ENCODE data around the gene TMED10. TPM values are rescaled to one million over a fixed set of nuclear protein-coding genes. Genes with fewer than 3 reads are reported as not detected.
A peak's percentile ranks its signal among the peaks of the same experiment; 100 is the strongest.

The TMED10 gene
- total and polyA plus RNA-seq, 2 of the 13 experiments (the other 11 are each of a cell fraction or from before 2014, with no cell fraction given): 311 to 377 TPM

DNA sequence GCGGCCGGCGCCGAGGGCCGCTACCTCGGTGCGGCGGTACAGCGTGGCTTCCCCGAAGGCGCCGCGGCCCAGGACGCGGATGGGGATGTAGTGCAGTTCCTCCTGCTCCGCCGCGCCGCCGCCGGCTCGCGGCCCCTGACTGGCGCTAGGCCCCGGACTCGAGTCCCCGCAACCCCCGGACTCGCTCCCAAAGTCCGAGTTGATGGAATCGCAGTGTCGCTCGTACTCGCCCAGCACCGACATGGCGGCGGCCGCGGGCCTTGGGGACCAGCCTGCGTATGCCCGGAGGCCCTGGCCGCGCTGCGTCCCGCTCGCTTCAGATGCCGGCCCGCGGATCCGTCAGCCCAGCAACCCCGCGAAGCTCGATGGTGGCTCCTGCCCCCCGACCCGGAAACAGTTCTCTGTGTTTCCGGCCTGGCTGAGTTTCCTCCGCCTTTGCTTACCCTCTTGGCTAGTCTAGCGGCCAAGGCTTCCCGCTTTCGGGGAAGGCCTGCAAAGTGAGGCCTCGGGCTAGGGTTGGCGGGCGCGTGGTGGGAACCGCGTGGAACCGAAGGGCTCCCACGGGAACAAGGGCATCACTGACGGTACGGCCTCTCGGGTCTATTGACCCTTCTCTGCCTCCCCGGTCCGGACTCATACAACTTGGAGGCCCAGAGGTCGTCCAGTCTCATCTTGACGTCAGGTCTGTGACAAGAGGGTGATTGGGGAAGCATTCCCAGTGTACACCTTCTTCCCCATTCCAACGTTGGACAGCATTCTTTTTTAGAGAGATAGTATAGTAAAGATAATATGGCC lies 49.5 kb downstream of the TMED10 start, which contains the start of gene NEK9 (continued):
- TF ChIP-seq, protein P1, sequence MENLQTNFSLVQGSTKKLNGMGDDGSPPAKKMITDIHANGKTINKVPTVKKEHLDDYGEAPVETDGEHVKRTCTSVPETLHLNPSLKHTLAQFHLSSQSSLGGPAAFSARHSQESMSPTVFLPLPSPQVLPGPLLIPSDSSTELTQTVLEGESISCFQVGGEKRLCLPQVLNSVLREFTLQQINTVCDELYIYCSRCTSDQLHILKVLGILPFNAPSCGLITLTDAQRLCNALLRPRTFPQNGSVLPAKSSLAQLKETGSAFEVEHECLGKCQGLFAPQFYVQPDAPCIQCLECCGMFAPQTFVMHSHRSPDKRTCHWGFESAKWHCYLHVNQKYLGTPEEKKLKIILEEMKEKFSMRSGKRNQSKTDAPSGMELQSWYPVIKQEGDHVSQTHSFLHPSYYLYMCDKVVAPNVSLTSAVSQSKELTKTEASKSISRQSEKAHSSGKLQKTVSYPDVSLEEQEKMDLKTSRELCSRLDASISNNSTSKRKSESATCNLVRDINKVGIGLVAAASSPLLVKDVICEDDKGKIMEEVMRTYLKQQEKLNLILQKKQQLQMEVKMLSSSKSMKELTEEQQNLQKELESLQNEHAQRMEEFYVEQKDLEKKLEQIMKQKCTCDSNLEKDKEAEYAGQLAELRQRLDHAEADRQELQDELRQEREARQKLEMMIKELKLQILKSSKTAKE (CRISPR knock-in tag; IDR thresholded peaks at IDR 0.05; ENCODE audit: borderline replicate concordance): peak; percentile 44; the same call in 1 of the 2 replicates
- TF ChIP-seq ZNF709 (CRISPR knock-in tag; IDR thresholded peaks at IDR 0.05) (peak; percentile 79; the same call in 1 of the 2 replicates), TCF7L2 (IDR thresholded peaks at IDR 0.05; ENCODE audit: low read depth, low read length) (no peak), GLMP (CRISPR knock-in tag; IDR thresholded peaks at IDR 0.05; ENCODE audit: borderline replicate concordance) (no peak), CREB1 (IDR thresholded peaks at IDR 0.05) (peak; percentile 34; the same call in 1 of the 2 replicates), CREB1 (CRISPR knock-in tag; IDR thresholded peaks at IDR 0.05) (peak; percentile 70), GPN1 (CRISPR knock-in tag; IDR thresholded peaks at IDR 0.05; ENCODE audit: borderline replicate concordance) (peak; percentile 73; the same call in 1 of the 2 replicates), ZNF431 (CRISPR knock-in tag; IDR thresholded peaks at IDR 0.05; ENCODE audit: borderline replicate concordance, low read depth) (peak; percentile 96; the same call in 1 of the 2 replicates), FOXO4 (CRISPR knock-in tag; conservative IDR thresholded peaks at IDR 0.05) (0 out of 2 replicates have a peak, but pooled peaks have one; percentile 78), ZNF703 (CRISPR knock-in tag; IDR thresholded peaks at IDR 0.05; ENCODE audit: borderline replicate concordance) (no peak; the same call in 1 of the 2 replicates), TBX2 (CRISPR knock-in tag; IDR thresholded peaks at IDR 0.05; ENCODE audit: borderline replicate concordance) (peak; percentile 86), CEBPG (CRISPR knock-in tag; IDR thresholded peaks at IDR 0.05) (0 out of 2 replicates have a peak, but pooled peaks have one; percentile 23), HOXA9 (CRISPR knock-in tag; IDR thresholded peaks at IDR 0.05; ENCODE audit: borderline replicate concordance) (no peak), ZNF839 (CRISPR knock-in tag; IDR thresholded peaks at IDR 0.05; ENCODE audit: borderline replicate concordance) (peak; percentile 91; the same call in 1 of the 2 replicates), SP2 (CRISPR knock-in tag; IDR thresholded peaks at IDR 0.05) (peak; percentile 66), ZNF30 (CRISPR knock-in tag; IDR thresholded peaks at IDR 0.05) (no peak), KLF16 (CRISPR knock-in tag; IDR thresholded peaks at IDR 0.05) (peak; percentile 78 to 89; a peak in 3 of 4 replicates)
- TF ChIP-seq, protein P2, sequence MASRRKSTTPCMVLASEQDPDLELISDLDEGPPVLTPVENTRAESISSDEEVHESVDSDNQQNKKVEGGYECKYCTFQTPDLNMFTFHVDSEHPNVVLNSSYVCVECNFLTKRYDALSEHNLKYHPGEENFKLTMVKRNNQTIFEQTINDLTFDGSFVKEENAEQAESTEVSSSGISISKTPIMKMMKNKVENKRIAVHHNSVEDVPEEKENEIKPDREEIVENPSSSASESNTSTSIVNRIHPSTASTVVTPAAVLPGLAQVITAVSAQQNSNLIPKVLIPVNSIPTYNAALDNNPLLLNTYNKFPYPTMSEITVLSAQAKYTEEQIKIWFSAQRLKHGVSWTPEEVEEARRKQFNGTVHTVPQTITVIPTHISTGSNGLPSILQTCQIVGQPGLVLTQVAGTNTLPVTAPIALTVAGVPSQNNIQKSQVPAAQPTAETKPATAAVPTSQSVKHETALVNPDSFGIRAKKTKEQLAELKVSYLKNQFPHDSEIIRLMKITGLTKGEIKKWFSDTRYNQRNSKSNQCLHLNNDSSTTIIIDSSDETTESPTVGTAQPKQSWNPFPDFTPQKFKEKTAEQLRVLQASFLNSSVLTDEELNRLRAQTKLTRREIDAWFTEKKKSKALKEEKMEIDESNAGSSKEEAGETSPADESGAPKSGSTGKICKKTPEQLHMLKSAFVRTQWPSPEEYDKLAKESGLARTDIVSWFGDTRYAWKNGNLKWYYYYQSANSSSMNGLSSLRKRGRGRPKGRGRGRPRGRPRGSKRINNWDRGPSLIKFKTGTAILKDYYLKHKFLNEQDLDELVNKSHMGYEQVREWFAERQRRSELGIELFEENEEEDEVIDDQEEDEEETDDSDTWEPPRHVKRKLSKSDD (CRISPR knock-in tag; IDR thresholded peaks at IDR 0.05; ENCODE audit: low read depth): peak; percentile 92; the same call in 1 of the 2 replicates
- TF ChIP-seq, protein P3, sequence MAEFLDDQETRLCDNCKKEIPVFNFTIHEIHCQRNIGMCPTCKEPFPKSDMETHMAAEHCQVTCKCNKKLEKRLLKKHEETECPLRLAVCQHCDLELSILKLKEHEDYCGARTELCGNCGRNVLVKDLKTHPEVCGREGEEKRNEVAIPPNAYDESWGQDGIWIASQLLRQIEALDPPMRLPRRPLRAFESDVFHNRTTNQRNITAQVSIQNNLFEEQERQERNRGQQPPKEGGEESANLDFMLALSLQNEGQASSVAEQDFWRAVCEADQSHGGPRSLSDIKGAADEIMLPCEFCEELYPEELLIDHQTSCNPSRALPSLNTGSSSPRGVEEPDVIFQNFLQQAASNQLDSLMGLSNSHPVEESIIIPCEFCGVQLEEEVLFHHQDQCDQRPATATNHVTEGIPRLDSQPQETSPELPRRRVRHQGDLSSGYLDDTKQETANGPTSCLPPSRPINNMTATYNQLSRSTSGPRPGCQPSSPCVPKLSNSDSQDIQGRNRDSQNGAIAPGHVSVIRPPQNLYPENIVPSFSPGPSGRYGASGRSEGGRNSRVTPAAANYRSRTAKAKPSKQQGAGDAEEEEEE (CRISPR knock-in tag; IDR thresholded peaks at IDR 0.05; ENCODE audit: borderline replicate concordance): peak; percentile 41; the same call in 1 of the 2 replicates
